Activated naive CD8-positive, alpha-beta T cell treated with anti-CD3 and anti-CD28 coated beads for 36 hours (primary cell): Measurements from ENCODE around the gene ARF3. TPM values are rescaled to one million over a fixed set of nuclear protein-coding genes. Genes with fewer than 3 reads are reported as not detected.

Experiments used
- DNase-seq: peaks from one replicate; pipeline ENCODE4 v3.0.0; 2021
- H3K27ac Mint-ChIP-seq: one replicate; pipeline ENCODE4 v1.8.0; 2022; ENCODE audit warnings: mild to moderate bottlenecking, moderate library complexity, mixed read lengths
- H3K27me3 Mint-ChIP-seq: one replicate; pipeline ENCODE4 v1.8.0; 2022; ENCODE audit warnings: mild to moderate bottlenecking, mixed read lengths
- H3K36me3 Mint-ChIP-seq: one replicate; pipeline ENCODE4 v1.8.0; 2021; ENCODE audit warnings: mild to moderate bottlenecking, mixed read lengths
- H3K4me1 Mint-ChIP-seq: one replicate; pipeline ENCODE4 v1.8.0; 2021; ENCODE audit warnings: mixed read lengths
- H3K4me3 Mint-ChIP-seq: one replicate; pipeline ENCODE4 v1.8.0; 2022; ENCODE audit warnings: mild to moderate bottlenecking, moderate library complexity, mixed read lengths
- H3K9me3 Mint-ChIP-seq: one replicate; pipeline ENCODE4 v1.8.0; 2022; ENCODE audit warnings: mixed read lengths
- total RNA-seq, 2 experiments: library from RNA; stranded (reverse); gene quantifications; one replicate each; pipeline ENCODE4 v1.2.3, GENCODE V29; 2021

Gene ARF3
- total RNA-seq, 2 experiments from 2014 or later = 81.8 to 82.5 TPM

DNA sequence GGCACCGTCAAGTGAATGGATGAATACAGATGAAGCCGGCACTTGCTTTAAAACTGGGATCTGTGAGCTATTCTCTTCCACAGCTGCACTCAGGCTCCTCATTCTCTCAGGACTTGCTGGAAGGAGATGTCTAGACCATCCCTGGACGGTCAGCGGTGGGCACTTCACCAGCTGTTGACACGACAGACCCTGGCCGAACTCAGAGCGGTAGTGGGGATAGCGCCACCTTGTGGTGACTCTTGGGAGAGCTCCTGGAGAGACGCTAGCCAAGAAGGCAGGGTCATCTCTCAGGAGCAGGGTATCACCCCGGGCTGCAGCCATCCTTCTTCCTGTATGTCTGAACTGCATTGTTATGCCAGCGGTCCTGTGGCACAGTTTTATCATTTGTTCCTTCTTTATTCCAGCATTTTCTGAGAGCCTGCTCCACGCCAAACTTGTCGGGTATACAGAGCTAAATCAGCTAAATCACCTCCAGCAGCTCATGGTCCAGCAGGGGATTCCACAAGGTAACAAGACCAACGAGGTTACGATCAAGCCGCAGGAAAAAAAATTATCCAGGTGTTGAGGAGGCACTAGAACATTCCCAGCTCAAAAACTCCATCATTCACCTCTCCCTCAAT is 30.9 kb upstream of the ARF3 start:
- H3K27me3 Mint-ChIP-seq = peaks cover 52% of the 10 kb centered on the region

DNA sequence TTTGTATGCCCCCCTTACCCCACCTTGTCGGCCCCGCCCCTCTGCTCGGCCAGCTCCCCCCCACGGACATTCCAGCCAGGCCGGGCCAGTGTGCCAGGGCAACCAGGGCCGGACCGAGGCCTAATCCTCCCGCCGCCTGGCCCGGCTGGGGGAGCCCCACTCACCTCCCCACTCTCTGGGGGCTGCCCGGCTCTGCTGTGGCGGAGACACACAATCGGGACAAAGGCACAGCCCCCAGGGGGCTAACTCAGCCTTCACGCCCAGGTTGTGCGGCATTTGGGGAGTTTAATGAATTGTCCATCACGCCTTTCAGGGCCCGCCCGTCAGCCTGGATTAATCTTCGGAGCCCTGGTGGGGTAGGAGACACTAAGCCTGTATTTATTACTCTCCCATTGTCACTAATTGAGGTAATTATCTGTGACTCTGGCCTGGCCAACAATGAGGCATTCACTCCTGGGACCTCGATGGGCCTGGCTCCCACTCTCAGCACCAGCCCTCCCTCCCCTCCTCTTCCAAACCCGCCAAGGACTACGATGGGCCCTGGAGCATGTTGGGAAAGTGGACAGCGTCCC is 29.5 kb upstream of the ARF3 start:
- Mint-ChIP-seq H3K4me3 (no peak overlapping the region), H3K27me3 (peaks cover 64% of the 10 kb centered on the region), H3K36me3 (no peaks in the 10 kb centered on the region), H3K27ac (no peak overlapping the region), H3K9me3 (no peaks in the 10 kb centered on the region), H3K4me1 (peaks cover 10% of the 10 kb centered on the region)
- no peak for DNase-seq

More for the DNA sequence above, 30.9 kb upstream of the ARF3 start:
- H3K4me1 Mint-ChIP-seq = peaks cover 3% of the 10 kb centered on the region
- no peaks in the 10 kb centered on the region for H3K9me3 Mint-ChIP-seq
- no peak overlapping the region for H3K4me3 Mint-ChIP-seq
- H3K36me3 Mint-ChIP-seq = no peaks in the 10 kb centered on the region
- peak; percentile 68 for DNase-seq
- H3K27ac Mint-ChIP-seq = no peak overlapping the region

DNA sequence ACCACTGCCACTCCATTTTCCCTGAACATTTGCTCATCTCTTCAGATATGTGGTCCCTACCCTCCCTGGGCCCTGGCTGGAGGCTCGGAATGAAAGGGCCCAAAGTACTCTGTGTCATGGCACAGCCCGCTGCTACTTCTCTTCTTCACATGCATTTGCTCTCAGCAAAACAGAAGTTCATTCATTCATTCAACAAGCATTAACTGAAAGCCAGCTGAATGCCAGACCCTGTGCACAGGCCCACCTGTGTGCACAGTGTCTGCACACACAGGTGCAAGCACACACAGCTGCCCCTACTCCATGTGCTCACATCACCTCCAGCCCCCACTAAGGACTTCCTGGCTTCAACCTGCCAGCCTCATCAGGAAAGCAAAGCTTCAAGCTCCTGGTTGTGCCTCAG is 28.6 kb upstream of the ARF3 start:
- Mint-ChIP-seq H3K27me3 (peaks cover 72% of the 10 kb centered on the region), H3K9me3 (no peaks in the 10 kb centered on the region), H3K4me3 (no peak overlapping the region), H3K36me3 (no peaks in the 10 kb centered on the region), H3K27ac (no peak overlapping the region), H3K4me1 (peaks cover 18% of the 10 kb centered on the region)
- no peak for DNase-seq

DNA sequence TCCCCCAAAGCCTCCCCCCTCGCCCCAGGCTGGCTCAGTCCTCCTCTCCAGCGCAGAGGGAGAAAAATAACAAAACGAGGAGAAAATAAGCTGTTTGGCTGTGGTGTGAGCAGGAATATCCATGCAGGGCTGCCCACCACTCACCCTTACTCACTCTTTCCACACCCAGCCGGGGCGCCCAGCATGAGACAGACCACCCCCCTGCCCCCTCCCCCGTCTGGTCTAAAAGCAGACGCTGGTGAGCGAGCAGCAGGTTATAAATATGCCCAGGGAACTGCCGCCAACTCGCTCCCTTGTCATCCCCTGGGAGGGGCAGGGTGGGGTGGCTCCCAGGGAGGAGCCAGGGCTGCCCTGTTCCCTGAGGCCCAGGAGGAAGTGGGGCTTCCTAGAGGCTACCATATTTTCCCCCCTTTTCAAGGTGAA is 28.2 kb upstream of the ARF3 start:
- Mint-ChIP-seq H3K27ac (no peak overlapping the region), H3K27me3 (peaks cover 73% of the 10 kb centered on the region), H3K36me3 (no peaks in the 10 kb centered on the region), H3K4me3 (no peak overlapping the region), H3K9me3 (no peaks in the 10 kb centered on the region), H3K4me1 (peaks cover 21% of the 10 kb centered on the region)
- no peak for DNase-seq

DNA sequence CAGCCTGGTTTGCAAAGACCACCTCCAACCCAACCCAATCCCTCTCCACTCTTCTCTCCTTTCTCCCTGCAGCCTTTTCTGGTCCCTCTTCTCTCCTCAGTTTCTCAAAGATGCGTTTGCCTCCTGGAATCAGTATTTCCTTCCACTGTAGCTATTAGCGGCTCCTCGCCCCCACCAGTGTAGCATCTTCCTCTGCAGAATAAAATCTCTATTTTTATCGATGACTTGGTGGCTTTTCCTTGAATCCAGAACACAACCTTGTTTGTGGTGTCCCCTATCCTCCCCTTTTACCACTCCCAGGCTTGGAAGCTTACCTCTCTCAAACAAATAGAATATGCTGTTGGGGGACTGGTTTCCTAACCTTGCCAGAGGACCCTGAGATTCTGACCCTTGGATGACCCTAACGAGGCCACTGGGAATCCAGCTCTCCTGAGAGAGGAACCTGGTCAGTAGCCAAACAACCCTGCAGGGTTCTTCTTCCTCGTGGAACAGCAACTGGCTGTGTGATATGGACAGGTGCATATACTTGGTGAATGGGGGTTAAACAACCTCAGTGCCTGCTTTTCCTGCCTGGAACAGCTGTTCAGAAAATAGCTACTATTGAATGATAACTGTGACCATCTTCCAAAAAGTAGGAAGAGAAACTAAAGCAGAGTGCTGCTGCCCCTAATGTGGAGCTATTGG is 25.3 kb upstream of the ARF3 start:
- Mint-ChIP-seq H3K4me3 (no peak overlapping the region), H3K27ac (no peak overlapping the region), H3K27me3 (peaks cover 72% of the 10 kb centered on the region), H3K4me1 (peaks cover 37% of the 10 kb centered on the region), H3K9me3 (no peaks in the 10 kb centered on the region), H3K36me3 (no peaks in the 10 kb centered on the region)
- DNase-seq = no peak

DNA sequence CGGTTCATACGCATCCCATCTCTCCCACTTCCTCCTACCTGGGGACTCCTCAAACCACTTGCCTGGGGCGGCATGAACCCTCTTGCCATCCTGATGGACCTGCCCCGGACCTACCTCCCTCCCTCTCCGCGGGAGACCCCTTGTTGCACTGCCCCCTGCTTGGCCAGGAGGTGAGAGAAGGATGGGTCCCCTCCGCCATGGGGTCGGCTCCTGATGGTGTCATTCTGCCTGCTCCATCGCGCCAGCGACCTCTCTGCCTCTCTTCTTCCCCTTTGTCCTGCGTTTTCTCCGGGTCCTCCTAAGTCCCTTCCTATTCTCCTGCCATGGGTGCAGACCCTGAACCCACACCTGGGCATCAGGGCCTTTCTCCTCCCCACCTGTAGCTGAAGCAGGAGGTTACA is 24.5 kb upstream of the ARF3 start:
- DNase-seq = no peak
- Mint-ChIP-seq H3K27me3 (peaks cover 73% of the 10 kb centered on the region), H3K9me3 (no peaks in the 10 kb centered on the region), H3K4me1 (peaks cover 42% of the 10 kb centered on the region), H3K4me3 (peak overlapping the region; percentile 33), H3K36me3 (no peaks in the 10 kb centered on the region), H3K27ac (peak overlapping the region; percentile 22)

DNA sequence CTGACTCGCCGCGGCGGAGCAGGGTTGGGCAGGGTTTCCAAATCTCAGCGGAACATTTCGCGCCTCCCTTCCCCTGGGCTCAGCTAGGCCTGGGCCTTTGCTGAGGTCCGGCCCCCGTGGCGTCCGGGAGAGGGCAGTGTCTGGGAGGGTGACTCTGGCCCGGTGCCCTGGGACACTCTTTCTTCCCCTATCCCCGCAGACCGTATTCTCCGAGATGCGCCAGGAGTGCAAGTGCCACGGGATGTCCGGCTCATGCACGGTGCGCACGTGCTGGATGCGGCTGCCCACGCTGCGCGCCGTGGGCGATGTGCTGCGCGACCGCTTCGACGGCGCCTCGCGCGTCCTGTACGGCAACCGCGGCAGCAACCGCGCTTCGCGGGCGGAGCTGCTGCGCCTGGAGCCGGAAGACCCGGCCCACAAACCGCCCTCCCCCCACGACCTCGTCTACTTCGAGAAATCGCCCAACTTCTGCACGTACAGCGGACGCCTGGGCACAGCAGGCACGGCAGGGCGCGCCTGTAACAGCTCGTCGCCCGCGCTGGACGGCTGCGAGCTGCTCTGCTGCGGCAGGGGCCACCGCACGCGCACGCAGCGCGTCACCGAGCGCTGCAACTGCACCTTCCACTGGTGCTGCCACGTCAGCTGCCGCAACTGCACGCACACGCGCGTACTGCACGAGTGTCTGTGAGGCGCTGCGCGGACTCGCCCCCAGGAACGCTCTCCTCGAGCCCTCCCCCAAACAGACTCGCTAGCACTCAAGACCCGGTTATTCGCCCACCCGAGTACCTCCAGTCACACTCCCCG is 23.9 kb upstream of the ARF3 start:
- no peaks in the 10 kb centered on the region for H3K36me3 Mint-ChIP-seq
- H3K27me3 Mint-ChIP-seq = peaks cover 76% of the 10 kb centered on the region
- DNase-seq = peak; percentile 35
- H3K4me1 Mint-ChIP-seq = peaks cover 42% of the 10 kb centered on the region
- H3K9me3 Mint-ChIP-seq = no peaks in the 10 kb centered on the region
- peak overlapping the region; percentile 70 for H3K4me3 Mint-ChIP-seq
- peak overlapping the region; percentile 22 for H3K27ac Mint-ChIP-seq

DNA sequence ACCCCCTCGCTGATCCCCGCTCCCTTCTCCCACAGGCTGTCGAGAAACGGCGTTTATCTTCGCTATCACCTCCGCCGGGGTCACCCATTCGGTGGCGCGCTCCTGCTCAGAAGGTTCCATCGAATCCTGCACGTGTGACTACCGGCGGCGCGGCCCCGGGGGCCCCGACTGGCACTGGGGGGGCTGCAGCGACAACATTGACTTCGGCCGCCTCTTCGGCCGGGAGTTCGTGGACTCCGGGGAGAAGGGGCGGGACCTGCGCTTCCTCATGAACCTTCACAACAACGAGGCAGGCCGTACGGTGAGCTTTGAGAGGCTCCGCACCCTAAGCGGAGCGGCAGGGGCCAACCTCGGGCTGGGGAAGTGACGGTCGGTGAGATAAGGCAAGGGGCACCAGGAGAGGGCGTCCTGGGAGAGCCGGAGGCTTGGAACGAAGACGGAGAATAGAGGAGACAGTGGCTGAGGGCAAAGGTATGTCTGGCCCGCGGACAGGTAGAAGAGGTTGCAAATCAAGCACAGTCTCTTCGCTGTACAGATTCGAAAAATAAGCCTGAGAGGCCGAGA is 23.2 kb upstream of the ARF3 start:
- Mint-ChIP-seq H3K27me3 (peaks cover 83% of the 10 kb centered on the region), H3K4me3 (peak overlapping the region; percentile 70), H3K9me3 (no peaks in the 10 kb centered on the region), H3K27ac (peak overlapping the region; percentile 17), H3K4me1 (peaks cover 42% of the 10 kb centered on the region), H3K36me3 (no peaks in the 10 kb centered on the region)
- DNase-seq = peak; percentile 42

DNA sequence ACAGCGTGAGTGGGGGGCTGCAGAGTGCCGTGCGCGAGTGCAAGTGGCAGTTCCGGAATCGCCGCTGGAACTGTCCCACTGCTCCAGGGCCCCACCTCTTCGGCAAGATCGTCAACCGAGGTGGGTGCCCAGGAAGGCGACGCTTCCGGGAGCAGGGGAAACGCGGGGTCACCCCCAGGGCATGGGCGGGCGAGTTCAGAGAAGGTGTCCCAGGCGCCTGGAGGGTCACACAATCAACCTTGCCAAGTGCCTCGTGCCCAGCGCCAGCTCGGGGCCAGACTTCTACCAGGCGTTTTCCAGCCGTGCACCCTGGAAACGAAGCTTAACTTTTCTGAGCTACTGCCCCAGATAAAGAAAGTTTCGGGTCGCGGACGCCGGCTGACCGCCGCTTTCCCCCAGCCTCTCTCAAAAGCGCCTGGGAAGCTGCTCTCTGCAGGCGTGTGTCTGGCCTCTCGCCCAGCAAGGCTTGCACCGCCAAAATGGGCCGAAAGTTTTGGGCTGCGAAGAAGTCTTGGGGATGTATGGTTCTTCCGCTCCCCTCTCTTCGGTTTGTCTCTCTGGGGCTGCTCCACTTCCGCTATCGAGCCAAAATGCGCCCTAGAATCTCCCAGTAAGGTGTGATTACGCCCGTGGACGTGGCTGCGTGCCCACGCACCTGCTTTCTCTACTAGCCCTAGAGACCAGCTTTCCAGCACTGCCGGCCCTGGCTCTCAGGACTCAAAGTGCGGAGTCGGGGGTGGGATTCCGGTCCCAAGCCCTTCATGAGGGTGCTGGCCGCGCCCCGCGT is 22.5 kb upstream of the ARF3 start:
- Mint-ChIP-seq H3K4me1 (peaks cover 42% of the 10 kb centered on the region), H3K4me3 (peak overlapping the region; percentile 70), H3K27ac (peak overlapping the region; percentile 17), H3K9me3 (no peaks in the 10 kb centered on the region), H3K27me3 (peaks cover 86% of the 10 kb centered on the region), H3K36me3 (no peaks in the 10 kb centered on the region)
- no peak for DNase-seq

DNA sequence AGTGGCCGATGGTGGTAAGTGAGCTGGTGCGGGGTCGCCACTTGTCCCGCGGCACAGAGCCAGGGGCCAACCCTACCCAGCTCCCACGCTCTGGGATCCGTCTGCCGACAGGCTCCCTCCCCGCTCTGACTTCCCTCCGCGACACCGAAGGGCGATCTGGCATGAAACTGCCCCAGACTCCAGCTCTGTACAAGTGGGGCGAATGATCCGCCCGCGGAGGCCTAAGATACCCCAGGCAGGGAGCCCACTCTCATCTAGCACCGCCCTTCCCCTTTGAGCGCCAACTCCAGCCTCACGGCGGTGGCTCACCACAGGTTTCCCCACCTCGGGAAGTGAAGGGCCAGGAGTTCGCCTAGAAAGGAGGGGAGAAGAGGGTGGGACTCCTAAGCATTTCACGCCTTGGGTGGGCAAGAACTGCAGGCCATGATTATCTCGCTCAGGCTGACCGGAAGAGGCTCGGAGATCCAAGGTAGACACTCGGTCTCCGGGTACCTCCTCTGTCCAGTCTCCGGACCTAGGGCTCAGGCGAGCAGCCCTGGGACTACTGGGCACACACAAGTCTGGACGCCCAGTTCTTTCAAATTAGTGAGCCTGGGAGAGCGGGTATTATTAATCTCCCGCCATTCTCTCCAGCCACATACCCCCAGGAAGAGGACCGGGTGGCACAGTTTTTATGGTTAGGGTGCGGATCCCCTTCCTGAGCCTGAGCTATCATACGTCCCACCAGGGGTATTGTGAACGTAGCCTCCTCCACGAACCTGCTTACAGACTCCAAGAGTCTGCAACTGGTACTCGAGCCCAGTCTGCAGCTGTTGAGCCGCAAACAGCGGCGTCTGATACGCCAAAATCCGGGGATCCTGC is 21.7 kb upstream of the ARF3 start:
- no peak for DNase-seq
- Mint-ChIP-seq H3K4me3 (peak overlapping the region; percentile 70), H3K27me3 (peaks cover 90% of the 10 kb centered on the region), H3K36me3 (no peaks in the 10 kb centered on the region), H3K27ac (peak overlapping the region; percentile 30), H3K4me1 (peaks cover 42% of the 10 kb centered on the region), H3K9me3 (no peaks in the 10 kb centered on the region)

DNA sequence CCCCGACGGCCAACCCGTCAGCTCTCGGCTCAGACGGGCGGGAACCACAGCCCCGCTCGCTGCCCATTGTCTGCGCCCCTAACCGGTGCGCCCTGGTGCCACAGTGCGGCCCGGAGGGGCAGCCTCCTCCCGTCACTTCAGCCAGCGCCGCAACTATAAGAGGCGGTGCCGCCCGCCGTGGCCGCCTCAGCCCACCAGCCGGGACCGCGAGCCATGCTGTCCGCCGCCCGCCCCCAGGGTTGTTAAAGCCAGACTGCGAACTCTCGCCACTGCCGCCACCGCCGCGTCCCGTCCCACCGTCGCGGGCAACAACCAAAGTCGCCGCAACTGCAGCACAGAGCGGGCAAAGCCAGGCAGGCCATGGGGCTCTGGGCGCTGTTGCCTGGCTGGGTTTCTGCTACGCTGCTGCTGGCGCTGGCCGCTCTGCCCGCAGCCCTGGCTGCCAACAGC is 21.0 kb upstream of the ARF3 start, which contains the start of gene WNT1:
Gene WNT1, plus strand, starts transcription at position 32 of the 450 bp plus-strand sequence. Its CDS starts 329 bp downstream, at position 361.
- Mint-ChIP-seq H3K36me3 (no peaks in the 10 kb centered on the region), H3K4me1 (peaks cover 42% of the 10 kb centered on the region), H3K27ac (peak within 1 kb of the TSS; percentile 30), H3K9me3 (no peaks in the 10 kb centered on the region), H3K27me3 (peaks cover 90% of the 10 kb centered on the region), H3K4me3 (peak within 1 kb of the TSS; percentile 70)
- no peak for DNase-seq

DNA sequence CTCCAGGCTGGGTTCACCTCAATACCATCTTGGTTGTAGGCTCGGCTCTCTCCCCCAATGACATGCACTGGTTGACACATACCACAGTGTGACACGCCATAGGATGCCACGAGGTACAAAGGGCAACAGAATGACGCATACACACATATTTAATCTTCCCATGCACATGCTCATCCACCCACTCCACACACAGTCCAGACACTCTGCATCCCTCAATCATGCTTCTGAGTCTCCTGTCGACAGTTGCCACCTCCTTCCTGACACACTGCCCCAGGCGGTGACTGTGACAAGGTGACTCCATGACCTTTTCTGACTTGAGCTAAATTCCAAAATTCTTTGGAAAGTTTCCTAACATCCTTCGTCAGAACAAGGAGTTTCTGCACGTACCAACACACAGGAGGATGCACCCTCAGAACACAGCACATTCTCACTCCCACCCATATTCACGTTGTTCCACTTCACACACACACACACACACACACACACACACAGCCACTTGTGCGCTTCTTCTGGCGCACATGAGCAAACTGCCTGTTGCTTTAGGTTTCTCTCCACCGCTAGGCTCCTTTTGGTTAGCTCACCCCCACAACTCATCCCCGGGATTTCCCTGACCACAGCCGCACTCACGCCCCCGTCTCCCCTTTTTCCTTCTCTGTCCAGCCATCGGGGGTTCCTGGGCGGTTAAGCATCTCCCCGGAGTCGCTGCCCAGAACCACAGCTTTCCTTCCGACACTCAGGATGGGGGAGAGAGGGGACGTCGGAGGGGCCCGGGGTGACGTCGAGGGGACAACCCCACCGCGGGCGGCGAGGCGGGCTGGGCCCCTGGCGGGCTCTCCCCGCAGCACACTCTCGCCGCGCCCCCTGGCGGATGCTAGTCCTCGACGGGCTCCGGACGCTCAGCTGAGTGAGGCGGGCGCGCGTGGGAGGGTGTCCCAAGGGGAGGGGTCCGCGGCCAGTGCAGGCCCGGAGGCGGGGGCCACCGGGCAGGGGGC is 20.3 kb upstream of the ARF3 start:
- DNase-seq = peak; percentile 90
- no peaks in the 10 kb centered on the region for H3K9me3 Mint-ChIP-seq
- H3K27ac Mint-ChIP-seq = peak overlapping the region; percentile 23
- H3K4me1 Mint-ChIP-seq = peaks cover 47% of the 10 kb centered on the region
- no peaks in the 10 kb centered on the region for H3K36me3 Mint-ChIP-seq
- H3K27me3 Mint-ChIP-seq = peaks cover 92% of the 10 kb centered on the region
- H3K4me3 Mint-ChIP-seq = peak overlapping the region; percentile 36
